BJ (cell line): ENCODE results near the gene CAMKK1. TPM values are rescaled to one million over a fixed set of nuclear protein-coding genes. Genes with fewer than 3 reads are reported as not detected.

Source experiments
- CTCF ChIA-PET: fragments of 350-600 bp; formaldehyde crosslinking; extraction: SDS; loops from one replicate; lab custom pipeline; 2021; ENCODE audit warnings: antibody characterized with exemption, inconsistent platforms; lab: Yijun Ruan, JAX
- POLR2A ChIA-PET: fragments of 300-600 bp; sonication (Branson Sonifier 250); formaldehyde crosslinking; extraction: SDS; loops from one replicate; lab custom pipeline; 2021; ENCODE audit warnings: antibody characterized with exemption; lab: Charles Lee
- DNase-seq: peaks from one replicate; pipeline ENCODE4 v3.0.0-alpha.2; 2011; ENCODE audit warnings: low read depth
- H3K27me3 ChIP-seq: 2 replicates; pipeline ENCODE4 v1.6.0; 2011; ENCODE audit warnings: low read length; ENCODE audit not compliant: control insufficient read depth, insufficient read depth
- H3K36me3 ChIP-seq: 2 replicates; pipeline ENCODE4 v1.5.1; 2011; ENCODE audit warnings: low read length; ENCODE audit not compliant: control insufficient read depth, insufficient read depth
- H3K4me3 ChIP-seq: 2 replicates; pipeline ENCODE4 v1.5.1; 2011; ENCODE audit warnings: low read depth, mild to moderate bottlenecking, control low read depth, low read length
- CTCF ChIP-seq: IDR thresholded peaks from 2 replicates; pipeline ENCODE4 v1.5.1; 2011; ENCODE audit warnings: low read depth, mild to moderate bottlenecking, control low read depth, inconsistent platforms, low read length, moderate library complexity; ENCODE audit not compliant: insufficient read depth
- polyA plus RNA-seq: library from polyadenylated mRNA; depleted of rRNA; stranded (reverse); fragments of >200 nt; gene quantifications from 2 replicates; pipeline ENCODE4 v1.2.3, GENCODE V29; 2011

The CAMKK1 gene
- polyA plus RNA-seq, 1 experiment: 6.1 TPM

- CTCF ChIA-PET: interaction anchor here (0.6 to 4.2 kb wide), 50 partner anchors 8 to 505 kb away, joined by 3 to 50 read pairs (median 4); partner anchors contain the start of genes ATP2A3, CAMKK1 and NCBP3
- no peak overlapping the region for H3K4me3 ChIP-seq
- H3K36me3 ChIP-seq: no peaks in the 10 kb centered on the region
- peak; percentile 99 for TF ChIP-seq CTCF
- no peak for DNase-seq
- POLR2A ChIA-PET: no interaction called here
- no peaks in the 10 kb centered on the region for H3K27me3 ChIP-seq
Observed at GRCh38 chr17:3913531-3914311, 20.9 kb upstream of the CAMKK1 start.

GRCh38 chr17:3912827-3913226 is 20.0 kb upstream of the CAMKK1 start:
- no peak for DNase-seq
- TF ChIP-seq CTCF: no peak
- ChIA-PET CTCF (interaction anchor here (0.7 to 4.2 kb wide), 22 partner anchors 9 to 303 kb away, joined by 3 to 50 read pairs (median 8); partner anchors contain the start of genes ATP2A3 and CAMKK1), POLR2A (no interaction called here)
- Histone ChIP-seq H3K36me3 (no peaks in the 10 kb centered on the region), H3K4me3 (no peak overlapping the region), H3K27me3 (no peaks in the 10 kb centered on the region)

GRCh38 chr17:3911271-3912053 is 18.6 kb upstream of the CAMKK1 start:
- ChIA-PET CTCF (interaction anchor here (0.8 to 4.2 kb wide), 4 partner anchors 8 to 164 kb away, joined by 3 to 45 read pairs (median 14); no protein-coding TSS in a partner anchor), POLR2A (no interaction called here)
- TF ChIP-seq CTCF: no peak
- no peaks in the 10 kb centered on the region for H3K27me3 ChIP-seq
- DNase-seq: no peak
- no peak overlapping the region for H3K4me3 ChIP-seq
- H3K36me3 ChIP-seq: no peaks in the 10 kb centered on the region

- TF ChIP-seq CTCF: no peak
- POLR2A ChIA-PET: no interaction called here
- no peak for DNase-seq
- H3K27me3 ChIP-seq: no peaks in the 10 kb centered on the region
- H3K4me3 ChIP-seq: no peak overlapping the region
- H3K36me3 ChIP-seq: no peaks in the 10 kb centered on the region
- CTCF ChIA-PET: interaction anchor here (1.0 kb wide), 1 partner anchor 10 kb away, joined by 4 read pairs; no protein-coding TSS in a partner anchor
Observed at GRCh38 chr17:3910420-3911270, 17.8 kb upstream of the CAMKK1 start.
